ENCODE measurements around the gene KCNMA1. TPM values are rescaled to one million over a fixed set of nuclear protein-coding genes. Genes with fewer than 3 reads are reported as not detected.
A peak's percentile ranks its signal among the peaks of the same experiment; 100 is the strongest.

Gene KCNMA1
- total RNA-seq, 4 donors from 2014 or later, result 10.1 to 32.6 (median 20.1) TPM

DNA sequence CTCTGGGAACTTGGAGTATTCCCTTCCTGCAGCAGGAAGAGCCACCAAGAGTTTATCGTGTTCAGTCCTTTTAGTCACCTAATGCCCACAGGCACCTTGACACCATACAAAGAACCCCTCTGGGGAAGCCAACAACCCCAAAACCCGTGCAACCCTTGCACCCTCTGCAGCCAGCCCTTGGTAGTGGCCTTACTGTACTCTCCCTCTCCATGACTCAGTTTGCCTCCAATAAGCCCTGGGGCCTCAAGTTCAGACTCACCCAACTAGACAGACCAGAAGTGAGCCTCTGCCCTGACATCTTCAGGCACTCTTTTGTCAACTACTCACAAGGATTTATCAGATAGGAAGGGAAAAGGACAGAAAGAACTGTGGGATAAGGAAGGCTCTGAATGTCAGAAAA lies 30.9 kb downstream of the KCNMA1 start:
- ATAC-seq (ENCODE audit: low FRiP score) (no peak), DNase-seq (ENCODE audit: low spot score) (no peak)
- TF ChIP-seq, protein P1, sequence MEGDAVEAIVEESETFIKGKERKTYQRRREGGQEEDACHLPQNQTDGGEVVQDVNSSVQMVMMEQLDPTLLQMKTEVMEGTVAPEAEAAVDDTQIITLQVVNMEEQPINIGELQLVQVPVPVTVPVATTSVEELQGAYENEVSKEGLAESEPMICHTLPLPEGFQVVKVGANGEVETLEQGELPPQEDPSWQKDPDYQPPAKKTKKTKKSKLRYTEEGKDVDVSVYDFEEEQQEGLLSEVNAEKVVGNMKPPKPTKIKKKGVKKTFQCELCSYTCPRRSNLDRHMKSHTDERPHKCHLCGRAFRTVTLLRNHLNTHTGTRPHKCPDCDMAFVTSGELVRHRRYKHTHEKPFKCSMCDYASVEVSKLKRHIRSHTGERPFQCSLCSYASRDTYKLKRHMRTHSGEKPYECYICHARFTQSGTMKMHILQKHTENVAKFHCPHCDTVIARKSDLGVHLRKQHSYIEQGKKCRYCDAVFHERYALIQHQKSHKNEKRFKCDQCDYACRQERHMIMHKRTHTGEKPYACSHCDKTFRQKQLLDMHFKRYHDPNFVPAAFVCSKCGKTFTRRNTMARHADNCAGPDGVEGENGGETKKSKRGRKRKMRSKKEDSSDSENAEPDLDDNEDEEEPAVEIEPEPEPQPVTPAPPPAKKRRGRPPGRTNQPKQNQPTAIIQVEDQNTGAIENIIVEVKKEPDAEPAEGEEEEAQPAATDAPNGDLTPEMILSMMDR (IDR thresholded peaks at IDR 0.05), result no peak

DNA sequence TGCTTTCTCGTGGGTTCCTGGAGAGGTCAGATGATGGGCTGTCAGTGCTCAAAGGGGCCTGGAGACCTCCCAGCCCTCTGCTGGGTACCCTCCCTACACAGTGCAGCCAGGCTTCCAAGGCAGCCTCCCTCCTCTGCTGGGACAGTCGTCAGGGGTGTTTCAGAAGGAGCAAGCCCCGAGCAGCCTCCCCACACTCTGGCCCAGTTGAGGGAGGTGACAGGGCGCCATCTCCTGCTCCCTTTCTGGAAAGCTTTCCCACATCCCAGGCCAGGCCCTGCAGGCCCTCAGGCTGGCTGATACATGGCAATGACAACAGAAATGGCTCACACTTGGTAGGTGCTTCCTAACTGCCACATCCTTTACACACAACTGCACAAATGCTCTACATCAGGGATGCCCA lies 32.1 kb downstream of the KCNMA1 start:
- DNase-seq (ENCODE audit: low spot score) (no peak), ATAC-seq (ENCODE audit: low FRiP score) (no peak)
- TF ChIP-seq, protein P1 (IDR thresholded peaks at IDR 0.05), result no peak

DNA sequence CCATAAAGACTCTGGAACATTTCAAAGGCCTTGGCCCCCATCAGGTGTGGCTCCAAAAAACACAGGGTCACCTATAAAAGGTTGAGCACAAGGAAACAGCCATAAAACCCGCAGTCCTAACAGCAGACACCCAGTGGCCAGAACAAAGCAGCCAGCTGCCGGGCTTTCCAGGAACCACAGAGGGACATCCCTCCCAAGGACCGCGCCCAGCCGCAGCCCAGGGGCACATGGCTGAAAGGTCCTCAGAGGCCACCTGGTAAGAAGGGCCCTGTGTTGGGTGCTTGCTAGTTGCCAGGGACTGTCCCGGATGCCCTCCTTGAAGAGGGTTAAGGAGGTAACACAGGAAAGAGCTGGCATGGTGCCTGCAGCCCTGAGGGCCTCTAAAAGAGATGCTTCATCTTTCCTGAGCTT lies 32.7 kb downstream of the KCNMA1 start:
- ATAC-seq (ENCODE audit: low FRiP score) (peak; percentile 41), DNase-seq (ENCODE audit: low spot score) (no peak)
- TF ChIP-seq, protein P1 (IDR thresholded peaks at IDR 0.05), result no peak

DNA sequence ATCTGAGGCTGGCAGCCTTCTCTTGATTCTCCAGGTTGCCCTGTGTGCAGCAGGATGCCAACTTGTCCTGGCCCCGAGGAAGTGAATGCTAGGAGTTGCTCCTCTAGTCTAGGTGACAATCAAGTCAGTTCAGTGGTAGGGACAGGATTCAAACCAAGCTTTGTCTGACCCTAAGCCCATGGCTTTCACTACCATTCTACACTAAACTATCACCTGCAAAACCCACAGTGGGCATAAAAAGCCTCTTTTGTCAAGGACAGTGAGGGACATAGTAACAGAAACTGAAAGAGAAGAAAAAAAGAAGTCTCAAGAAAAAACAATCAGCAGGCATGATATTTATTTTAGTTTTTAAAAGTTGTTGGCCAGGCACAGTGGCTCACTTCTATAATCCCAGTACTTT lies 33.5 kb downstream of the KCNMA1 start:
- TF ChIP-seq, protein P1 (IDR thresholded peaks at IDR 0.05), result no peak

DNA sequence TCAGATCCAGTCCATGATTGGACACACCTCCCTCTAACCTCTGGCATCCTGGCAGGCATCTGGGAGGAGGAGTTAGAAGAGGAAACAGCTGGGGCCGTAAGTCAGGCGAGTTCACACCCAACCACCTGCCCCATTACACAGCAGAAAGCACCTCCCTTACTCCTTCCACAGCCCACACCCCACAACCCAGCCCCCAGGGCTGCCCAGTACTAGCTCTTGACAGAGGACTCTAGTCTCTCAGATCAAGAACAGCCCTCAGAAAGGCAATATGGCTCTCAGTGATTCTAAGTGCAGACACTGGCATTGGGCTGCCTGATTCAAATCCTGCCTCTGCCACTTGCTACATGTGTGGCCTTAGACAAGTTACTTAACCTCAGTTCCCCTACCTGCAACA lies 34.1 kb downstream of the KCNMA1 start:
- TF ChIP-seq, protein P1 (IDR thresholded peaks at IDR 0.05), result no peak
- ATAC-seq (ENCODE audit: low FRiP score) (no peak), DNase-seq (ENCODE audit: low spot score) (no peak)

More for the DNA sequence above, 33.5 kb downstream of the KCNMA1 start:
- ATAC-seq (ENCODE audit: low FRiP score), result no peak
- DNase-seq (ENCODE audit: low spot score), result no peak

DNA sequence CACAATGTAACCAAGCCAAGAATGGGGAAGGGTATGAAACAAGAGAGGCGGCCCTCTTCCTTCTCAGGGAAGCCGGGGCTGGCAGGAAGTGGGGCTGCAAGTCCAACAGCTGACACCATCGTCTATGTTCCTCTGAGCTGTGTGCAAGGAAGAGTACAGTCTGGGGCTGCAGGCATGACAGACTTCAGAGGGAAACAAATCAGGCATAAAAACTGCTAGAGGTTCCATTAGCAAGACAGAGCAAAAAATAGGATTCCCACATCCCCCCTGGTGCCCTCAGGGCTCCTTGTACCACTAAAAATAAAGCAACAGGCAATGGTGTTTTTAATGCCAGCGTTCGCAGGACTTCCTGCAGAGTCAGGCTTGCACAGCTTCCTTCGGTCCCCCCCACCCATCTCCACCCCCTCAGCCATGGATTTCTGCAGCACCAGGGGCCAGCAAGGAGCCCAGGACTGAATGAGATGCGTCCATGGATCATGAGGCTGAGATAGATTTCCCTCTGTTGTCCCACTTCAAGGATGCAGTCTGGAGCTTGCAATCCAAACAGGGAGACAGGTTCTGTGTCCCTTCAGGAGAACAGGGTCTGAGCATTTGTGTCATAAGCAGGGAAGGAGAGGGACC lies 34.6 kb downstream of the KCNMA1 start:
- ATAC-seq (ENCODE audit: low FRiP score) (no peak), DNase-seq (ENCODE audit: low spot score) (no peak)
- TF ChIP-seq, protein P1 (IDR thresholded peaks at IDR 0.05), result no peak

DNA sequence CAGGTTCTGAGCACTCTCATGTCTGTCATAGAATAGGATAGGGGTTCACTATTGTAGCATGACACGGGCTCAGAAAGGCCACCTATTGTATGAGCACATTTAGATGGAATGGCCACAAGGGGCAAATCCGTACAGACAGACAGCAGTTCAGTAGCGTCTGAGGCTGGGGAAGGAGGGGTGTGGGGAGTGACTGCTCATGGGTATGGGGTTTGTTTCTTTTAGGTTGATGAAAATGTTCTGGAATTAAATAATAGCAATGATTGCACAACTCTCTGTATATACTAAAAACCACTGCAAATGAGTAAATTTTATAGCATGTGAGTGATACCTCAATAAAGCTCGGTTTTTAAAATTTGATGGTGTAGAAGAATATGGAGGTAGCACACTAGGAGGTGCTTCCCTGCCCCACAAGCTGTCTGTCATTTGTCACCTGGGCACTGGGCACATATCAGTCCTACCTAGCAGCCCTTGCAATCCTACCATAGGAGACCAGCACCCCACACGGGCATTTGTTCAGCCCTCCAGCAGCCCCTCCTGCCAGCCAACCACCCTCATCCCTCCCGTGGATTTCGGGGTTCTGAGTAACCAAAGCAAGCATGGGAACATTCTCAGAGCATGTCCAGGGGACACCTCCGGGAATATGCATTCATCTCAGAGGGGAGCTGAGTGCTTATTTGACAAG lies 35.2 kb downstream of the KCNMA1 start:
- DNase-seq (ENCODE audit: low spot score), result no peak
- ATAC-seq (ENCODE audit: low FRiP score), result no peak
- TF ChIP-seq, protein P1 (IDR thresholded peaks at IDR 0.05), result no peak
